Caki2 (cell line): ENCODE results near the gene DDR2. TPM values are rescaled to one million over a fixed set of nuclear protein-coding genes. Genes with fewer than 3 reads are reported as not detected.

Experiments used
- DNase-seq: peaks from one replicate; pipeline ENCODE4 v3.0.0-alpha.2; 2015; ENCODE audit warnings: low read depth
- in situ Hi-C: cut with HindIII; loops from 2 replicates; pipeline ENCODE4 v1.10.0; 2016; ENCODE audit warnings: low sequenced_read_pairs, low pct_unique_long_range_greater_than_20kb, mixed read lengths
- total RNA-seq: library from RNA; depleted of rRNA; stranded (reverse); fragments of >200 nt; shearing (Covaris generic); gene quantifications from 2 replicates; pipeline ENCODE4 v1.2.3, GENCODE V29; 2014; ENCODE audit warnings: low replicate concordance

DDR2 gene
- total RNA-seq, 1 experiment from 2014 or later = not detected

- in situ Hi-C loops = no loop called here
- DNase-seq = no peak
These were observed 5.5 kb upstream of the DDR2 start for GRCh38 chr1:162626761-162627160.

- in situ Hi-C loops = no loop called here
- no peak for DNase-seq
These were observed 4.5 kb upstream of the DDR2 start for GRCh38 chr1:162627662-162628296.

- no peak for DNase-seq
- in situ Hi-C loops = no loop called here
These were observed 3.1 kb upstream of the DDR2 start for GRCh38 chr1:162629077-162629627.

DNA sequence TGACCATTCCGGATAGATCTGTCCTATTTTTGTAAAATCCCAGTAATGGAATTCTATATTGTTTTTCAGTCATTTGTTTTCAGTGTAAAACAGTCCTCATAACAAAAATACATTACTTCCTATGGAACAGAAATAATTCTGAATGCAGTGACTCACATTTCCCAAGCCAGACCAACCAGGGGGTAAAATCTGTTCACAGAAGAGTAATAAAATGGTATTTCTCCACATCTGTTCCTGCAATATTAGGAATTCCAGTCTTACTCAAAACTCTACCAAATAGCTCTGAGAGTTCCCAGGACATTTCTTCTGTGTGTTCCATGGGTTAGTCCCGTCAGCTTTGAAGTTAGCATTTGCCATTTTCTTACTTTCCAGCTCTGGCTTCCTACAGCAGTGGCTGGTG is 2.6 kb upstream of the DDR2 start:
- DNase-seq = no peak
- in situ Hi-C loops = no loop called here

GRCh38 chr1:162631546-162632191 is 595 bp upstream of the DDR2 start:
- DNase-seq = no peak
- in situ Hi-C loops = no loop called here

GRCh38 chr1:162632698-162633080 is 425 bp downstream of the DDR2 start:
- in situ Hi-C loops = no loop called here
- no peak for DNase-seq

- in situ Hi-C loops = no loop called here
- no peak for DNase-seq
These were observed 958 bp downstream of the DDR2 start for GRCh38 chr1:162633081-162633762.

- no peak for DNase-seq
- in situ Hi-C loops = no loop called here
These were observed 3.2 kb downstream of the DDR2 start for GRCh38 chr1:162635418-162635817.

DNA sequence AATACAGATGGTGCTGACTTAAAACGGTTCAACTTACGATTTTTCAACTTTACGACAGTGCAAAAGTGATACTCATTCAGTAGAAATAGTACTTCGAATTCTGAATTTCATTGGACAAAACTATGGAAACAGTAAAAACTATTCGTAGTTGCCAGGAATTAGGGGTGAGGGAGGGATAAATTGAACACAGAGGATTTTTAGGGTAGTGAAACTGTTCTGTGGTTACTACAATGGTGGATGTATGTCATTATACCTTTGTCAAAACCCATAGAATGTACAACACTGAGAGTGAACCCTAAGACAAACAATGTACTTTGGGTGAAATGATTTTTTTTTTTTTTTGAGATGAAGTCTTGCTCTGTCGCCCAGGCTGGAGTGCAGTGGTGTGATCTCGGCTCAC is 7.5 kb downstream of the DDR2 start:
- DNase-seq = no peak
- in situ Hi-C loops = no loop called here

DNA sequence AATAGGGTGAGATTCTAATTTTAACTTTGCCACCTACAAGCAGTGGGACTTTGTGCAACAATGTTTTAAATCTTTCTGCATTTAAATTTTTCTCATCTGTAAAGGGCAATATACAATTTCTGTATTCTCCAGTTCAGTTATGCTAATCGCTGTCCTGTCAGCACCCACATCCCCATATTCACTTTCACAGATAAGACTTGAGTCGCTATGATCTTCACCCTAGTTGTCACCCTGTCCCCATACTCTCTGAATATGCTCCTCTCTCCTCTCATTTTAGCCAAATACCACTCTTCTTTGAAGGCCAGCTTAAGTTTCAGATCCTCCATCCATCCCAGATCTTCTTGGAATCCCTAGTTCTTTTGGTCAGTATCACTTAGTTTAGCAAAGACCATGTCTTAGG is 8.8 kb downstream of the DDR2 start:
- in situ Hi-C loops = no loop called here
- DNase-seq = no peak

DNA sequence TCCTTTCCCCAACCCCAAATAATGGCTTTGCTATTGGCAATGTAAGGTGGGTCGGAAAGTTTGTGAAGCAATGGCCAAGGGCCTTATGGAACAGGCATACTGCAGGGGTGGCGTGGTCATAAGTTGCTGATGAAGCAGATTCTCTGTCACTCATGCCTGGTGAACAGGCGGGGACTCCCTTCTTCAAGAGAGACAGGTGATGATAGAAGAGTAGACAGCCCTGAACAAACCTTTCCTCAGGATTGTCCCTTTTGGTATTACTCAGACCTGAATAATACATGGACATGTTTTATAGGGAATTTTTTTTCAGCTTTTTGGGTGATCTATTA is 12.7 kb downstream of the DDR2 start:
- DNase-seq = no peak
- in situ Hi-C loops = no loop called here

- no peak for DNase-seq
- in situ Hi-C loops = no loop called here
These were observed 13.4 kb downstream of the DDR2 start for GRCh38 chr1:162645666-162646065.

- DNase-seq = no peak
- in situ Hi-C loops = no loop called here
These were observed 17.3 kb downstream of the DDR2 start for GRCh38 chr1:162649583-162649982.

DNA sequence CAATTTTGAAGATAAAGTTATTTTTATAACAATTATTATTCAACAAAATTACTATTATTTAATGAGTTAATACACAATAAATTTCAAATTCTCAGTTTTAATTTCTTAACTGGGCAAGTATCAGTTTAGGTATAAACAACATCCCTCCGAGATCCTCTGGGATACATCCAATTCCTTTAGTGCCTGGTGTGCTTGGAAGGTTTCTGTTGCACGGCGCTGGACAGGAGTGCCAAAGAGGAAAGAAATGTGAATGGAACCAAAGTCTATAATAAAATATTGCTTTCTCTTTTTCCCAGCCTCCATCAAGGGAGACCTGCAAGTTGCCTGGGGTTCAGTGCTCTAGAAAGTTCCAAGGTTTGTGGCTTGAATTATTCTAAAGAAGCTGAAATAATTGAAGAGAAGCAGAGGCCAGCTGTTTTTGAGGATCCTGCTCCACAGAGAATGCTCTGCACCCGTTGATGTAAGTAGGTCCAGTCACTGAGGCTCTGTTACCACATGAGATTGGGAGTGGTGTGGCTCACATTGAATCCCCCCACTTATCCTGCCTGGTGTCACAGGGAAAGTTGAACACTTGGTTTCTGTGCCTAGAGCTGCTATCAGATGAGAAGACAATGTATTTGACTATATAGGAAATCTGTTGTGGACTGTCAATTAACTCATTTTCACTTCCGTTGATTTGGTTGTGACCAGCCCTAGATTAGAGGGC is 22.8 kb downstream of the DDR2 start:
- DNase-seq = no peak
- in situ Hi-C loops = no loop called here

- no peak for DNase-seq
- in situ Hi-C loops = no loop called here
These were observed 24.0 kb downstream of the DDR2 start for GRCh38 chr1:162656266-162656665.

DNA sequence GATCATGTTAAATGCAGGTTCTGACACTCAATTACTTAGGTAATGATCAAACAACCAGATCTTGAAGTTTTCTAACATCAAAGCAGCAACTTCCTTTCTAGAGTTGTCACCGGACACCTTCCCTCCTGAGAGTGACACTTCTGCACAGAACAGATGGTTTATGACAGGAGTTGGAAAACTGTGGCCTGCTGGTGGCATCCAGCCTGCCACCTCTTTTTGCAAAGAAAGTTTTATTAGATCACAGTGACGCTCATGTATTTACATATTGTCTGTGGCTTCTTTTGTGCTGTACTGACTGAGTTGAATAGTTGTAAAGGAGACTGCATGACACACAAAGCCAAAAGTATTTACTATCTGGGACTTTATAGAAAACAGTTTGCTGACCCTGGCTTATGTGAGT is 28.3 kb downstream of the DDR2 start:
- in situ Hi-C loops = no loop called here
- DNase-seq = no peak

DNA sequence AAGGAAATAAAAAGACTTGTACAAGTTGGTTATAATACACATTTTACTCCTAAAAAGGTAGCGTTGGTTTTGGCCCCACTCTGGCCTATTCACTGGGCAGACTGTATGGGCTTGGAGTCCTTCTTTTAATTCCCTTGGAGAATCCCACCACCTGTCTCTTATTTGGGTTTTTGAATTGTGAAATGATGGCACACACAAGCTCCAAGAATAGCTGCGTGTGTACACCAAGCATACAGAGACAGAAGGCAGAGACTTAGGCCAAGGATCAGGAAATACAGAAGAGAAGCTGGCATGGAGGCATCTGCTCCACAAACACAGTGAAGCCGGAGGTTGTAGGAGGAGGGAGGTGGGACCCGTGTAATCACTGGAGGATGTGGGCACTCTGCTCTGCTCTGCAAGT is 29.1 kb downstream of the DDR2 start:
- DNase-seq = no peak
- in situ Hi-C loops = no loop called here

DNA sequence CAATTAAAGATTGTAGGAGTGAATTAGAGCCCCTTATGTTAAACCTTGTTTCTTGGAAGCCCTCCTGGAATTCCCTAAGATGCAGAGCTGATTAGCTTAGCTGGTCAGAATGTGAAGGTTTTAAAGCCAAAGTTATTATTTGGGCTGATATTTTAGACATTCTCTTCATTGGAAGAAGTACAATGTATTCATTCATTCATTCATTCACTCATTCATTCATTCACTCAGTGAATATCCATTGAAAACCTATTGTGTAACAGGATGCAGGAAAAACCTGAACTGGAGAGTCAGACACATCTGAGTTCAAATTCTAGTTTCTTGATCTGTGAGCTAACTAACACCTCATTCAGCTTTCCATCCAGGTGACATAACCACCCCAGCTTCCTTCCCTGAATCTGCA is 29.7 kb downstream of the DDR2 start:
- in situ Hi-C loops = no loop called here

DNA sequence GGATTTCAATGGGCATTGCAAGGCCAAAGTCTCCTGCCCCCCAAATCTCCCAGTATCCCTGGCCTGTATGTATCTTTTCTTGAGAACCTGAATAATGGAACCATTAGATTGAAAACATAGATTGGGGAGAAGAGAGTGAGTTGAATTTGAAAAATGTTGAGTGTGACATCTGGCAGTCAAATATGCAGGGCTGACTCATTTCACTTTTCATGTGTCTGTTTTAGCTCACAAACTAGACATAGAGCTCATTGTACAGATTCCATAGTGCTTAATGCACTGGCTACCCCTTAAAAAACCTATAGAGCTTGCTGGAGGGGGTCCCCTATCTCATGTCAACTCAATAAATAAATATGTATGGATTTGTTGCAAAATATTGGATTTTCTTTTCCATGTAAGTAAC is 30.8 kb downstream of the DDR2 start:
- in situ Hi-C loops = no loop called here

More for the DNA sequence above, 29.7 kb downstream of the DDR2 start:
- DNase-seq = no peak

More for the DNA sequence above, 30.8 kb downstream of the DDR2 start:
- no peak for DNase-seq
